Measurements from ENCODE around the gene C1QB. TPM values are rescaled to one million over a fixed set of nuclear protein-coding genes. Genes with fewer than 3 reads are reported as not detected.
A peak's percentile ranks its signal among the peaks of the same experiment; 100 is the strongest.

The C1QB gene
- total RNA-seq, 1 experiment from 2014 or later = not detected

DNA sequence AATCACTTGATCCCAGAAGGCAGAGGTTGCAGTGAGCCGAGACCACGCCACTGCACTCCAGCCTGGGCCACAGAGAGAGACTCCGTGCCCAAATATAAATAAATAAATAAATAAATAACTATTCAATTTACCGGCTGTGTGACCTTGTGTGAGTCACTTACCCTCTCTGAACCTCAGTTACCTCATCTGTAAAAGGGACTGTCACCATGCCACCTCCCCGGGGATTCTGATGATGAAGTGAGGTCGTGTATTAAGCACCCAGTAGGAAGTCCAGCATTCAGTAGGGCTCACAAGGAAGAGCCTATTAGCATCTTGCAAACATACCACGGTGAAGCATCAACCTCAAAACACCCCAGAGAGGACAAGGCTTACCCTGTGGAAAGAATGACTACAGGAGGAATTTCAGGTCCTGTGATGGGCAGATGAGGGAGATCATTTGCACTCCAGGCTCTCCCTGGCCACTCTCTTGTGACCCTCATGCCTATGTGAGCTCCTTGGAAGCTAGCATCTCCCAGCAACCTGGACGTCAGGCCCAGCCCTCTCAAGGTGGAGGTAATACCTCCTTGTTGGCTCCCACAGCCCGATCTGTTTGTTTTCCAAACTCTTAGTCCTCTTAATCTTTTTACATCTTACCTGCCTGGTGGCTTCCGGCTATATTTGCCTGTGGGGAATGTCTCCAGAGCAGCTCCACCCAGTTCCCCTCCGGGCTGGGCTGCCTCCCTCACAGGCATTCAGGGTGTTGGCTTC, 24.2 kb upstream of the C1QB start:
- no peak for TF ChIP-seq EZH2 (IDR thresholded peaks at IDR 0.05; ENCODE audit: low read depth)
- TF ChIP-seq, protein P1, sequence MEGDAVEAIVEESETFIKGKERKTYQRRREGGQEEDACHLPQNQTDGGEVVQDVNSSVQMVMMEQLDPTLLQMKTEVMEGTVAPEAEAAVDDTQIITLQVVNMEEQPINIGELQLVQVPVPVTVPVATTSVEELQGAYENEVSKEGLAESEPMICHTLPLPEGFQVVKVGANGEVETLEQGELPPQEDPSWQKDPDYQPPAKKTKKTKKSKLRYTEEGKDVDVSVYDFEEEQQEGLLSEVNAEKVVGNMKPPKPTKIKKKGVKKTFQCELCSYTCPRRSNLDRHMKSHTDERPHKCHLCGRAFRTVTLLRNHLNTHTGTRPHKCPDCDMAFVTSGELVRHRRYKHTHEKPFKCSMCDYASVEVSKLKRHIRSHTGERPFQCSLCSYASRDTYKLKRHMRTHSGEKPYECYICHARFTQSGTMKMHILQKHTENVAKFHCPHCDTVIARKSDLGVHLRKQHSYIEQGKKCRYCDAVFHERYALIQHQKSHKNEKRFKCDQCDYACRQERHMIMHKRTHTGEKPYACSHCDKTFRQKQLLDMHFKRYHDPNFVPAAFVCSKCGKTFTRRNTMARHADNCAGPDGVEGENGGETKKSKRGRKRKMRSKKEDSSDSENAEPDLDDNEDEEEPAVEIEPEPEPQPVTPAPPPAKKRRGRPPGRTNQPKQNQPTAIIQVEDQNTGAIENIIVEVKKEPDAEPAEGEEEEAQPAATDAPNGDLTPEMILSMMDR (conservative IDR thresholded peaks at IDR 0.05) = no peak
- H3K4me1 ChIP-seq (replicated peaks; ENCODE audit: insufficient read depth) = no peaks in the 10 kb centered on the region
- no peaks in the 10 kb centered on the region for H3K9me3 ChIP-seq (ENCODE audit: insufficient read depth, low read depth)
- no peaks in the 10 kb centered on the region for H3K9me2 ChIP-seq (ENCODE audit: insufficient read depth)
- H2AFZ ChIP-seq = no peak overlapping the region
- H3K79me2 ChIP-seq (ENCODE audit: low read depth) = no peaks in the 10 kb centered on the region
- peaks cover 51% of the 10 kb centered on the region for H3K27me3 ChIP-seq (ENCODE audit: insufficient read depth, low read depth)
- peak in 1 of 2 experiments; percentile 16 for DNase-seq
- CTCF ChIA-PET = no interaction called here
- no peaks in the 10 kb centered on the region for H3F3A ChIP-seq (ENCODE audit: insufficient read depth, low read depth)
- H3K4me2 ChIP-seq = no peak overlapping the region
- intact Hi-C loops (cut with micrococcal nuclease; ENCODE audit: unreplicated experiment) = no loop called here
- no peaks in the 10 kb centered on the region for H4K20me1 ChIP-seq (ENCODE audit: insufficient read depth)
- no peak overlapping the region for H3K4me3 ChIP-seq
- no TSS peak for BruUV-seq (replicated peaks)
- POLR2A ChIA-PET (ENCODE audit: unreplicated experiment) = no interaction called here
- H3K27ac ChIP-seq = no peak overlapping the region
- no peaks in the 10 kb centered on the region for H3K36me3 ChIP-seq (ENCODE audit: low read depth)

DNA sequence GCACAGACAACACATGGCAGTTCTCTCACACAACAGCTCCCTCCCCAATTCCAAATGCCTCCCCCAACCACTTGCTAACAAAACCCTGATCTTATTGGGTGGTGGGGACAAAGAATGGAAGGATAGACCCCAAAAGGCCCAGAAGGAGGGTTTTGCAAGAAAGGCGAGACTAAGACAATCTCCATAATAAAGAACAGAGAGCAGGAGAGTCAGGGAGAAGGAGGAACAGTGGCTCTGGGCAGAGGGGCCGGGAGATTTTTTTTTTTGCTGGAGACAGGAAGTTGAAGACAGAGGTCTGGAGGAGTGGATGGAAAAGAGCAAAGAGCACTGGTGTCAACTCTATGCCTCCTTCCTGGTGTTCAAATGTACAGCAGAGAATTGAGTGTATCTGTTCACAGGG, 23.1 kb upstream of the C1QB start:
- intact Hi-C loops (cut with micrococcal nuclease; ENCODE audit: unreplicated experiment) = no loop called here
- no peak overlapping the region for H3K27ac ChIP-seq
- no peaks in the 10 kb centered on the region for H3F3A ChIP-seq (ENCODE audit: insufficient read depth, low read depth)
- no peaks in the 10 kb centered on the region for H3K4me1 ChIP-seq (replicated peaks; ENCODE audit: insufficient read depth)
- DNase-seq = no peak
- TF ChIP-seq EZH2 (IDR thresholded peaks at IDR 0.05; ENCODE audit: low read depth) = no peak
- TF ChIP-seq, protein P1 (conservative IDR thresholded peaks at IDR 0.05) = no peak
- H3K27me3 ChIP-seq (ENCODE audit: insufficient read depth, low read depth) = peaks cover 49% of the 10 kb centered on the region
- H3K4me2 ChIP-seq = no peak overlapping the region
- H3K36me3 ChIP-seq (ENCODE audit: low read depth) = no peaks in the 10 kb centered on the region
- no TSS peak for BruUV-seq (replicated peaks)
- H2AFZ ChIP-seq = no peak overlapping the region
- POLR2A ChIA-PET (ENCODE audit: unreplicated experiment) = no interaction called here
- CTCF ChIA-PET = no interaction called here
- H4K20me1 ChIP-seq (ENCODE audit: insufficient read depth) = no peaks in the 10 kb centered on the region
- no peaks in the 10 kb centered on the region for H3K9me2 ChIP-seq (ENCODE audit: insufficient read depth)
- no peak overlapping the region for H3K4me3 ChIP-seq
- no peaks in the 10 kb centered on the region for H3K9me3 ChIP-seq (ENCODE audit: insufficient read depth, low read depth)
- no peaks in the 10 kb centered on the region for H3K79me2 ChIP-seq (ENCODE audit: low read depth)

DNA sequence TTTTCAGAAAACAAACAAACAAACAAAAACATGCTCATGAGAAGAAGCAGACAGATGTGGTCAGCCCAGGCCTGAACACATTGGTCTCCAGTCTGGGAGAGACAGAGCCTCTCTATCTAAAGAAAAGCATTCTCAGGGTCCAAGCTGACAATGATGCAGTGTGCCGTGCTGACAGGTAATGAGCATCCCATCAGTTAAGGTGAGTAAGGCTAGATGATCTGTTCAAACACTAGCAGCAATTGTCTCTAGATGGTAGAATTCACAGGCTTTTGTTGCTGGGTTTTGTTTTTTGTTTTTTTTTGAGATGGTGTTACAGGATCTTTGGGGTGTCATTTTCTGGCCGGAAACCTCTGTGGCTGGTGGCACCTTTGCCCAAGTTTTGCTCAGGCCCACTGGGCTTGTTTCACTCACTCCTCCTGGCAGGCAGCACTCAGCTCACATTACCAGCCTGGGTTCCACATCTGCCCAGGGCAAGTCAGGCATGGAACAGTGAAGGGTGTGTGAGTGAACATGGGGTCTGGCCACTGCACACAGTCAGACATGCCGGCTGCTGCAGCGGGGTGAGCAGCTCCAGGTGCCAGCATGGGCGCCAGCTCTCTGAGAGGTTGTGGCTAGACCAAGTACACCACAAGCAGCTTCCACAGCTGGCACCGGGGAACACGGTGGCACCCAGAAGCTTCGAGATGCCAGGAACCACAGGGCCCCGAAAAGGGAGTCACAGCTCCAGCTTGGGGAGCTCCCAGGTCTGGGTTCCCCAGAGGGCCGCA, 19.2 kb upstream of the C1QB start:
- Histone ChIP-seq H3K4me1 (replicated peaks; ENCODE audit: insufficient read depth) (no peaks in the 10 kb centered on the region), H3K36me3 (ENCODE audit: low read depth) (no peaks in the 10 kb centered on the region), H3K27ac (no peak overlapping the region), H3K9me3 (ENCODE audit: insufficient read depth, low read depth) (no peaks in the 10 kb centered on the region), H2AFZ (no peak overlapping the region), H4K20me1 (ENCODE audit: insufficient read depth) (no peaks in the 10 kb centered on the region), H3F3A (ENCODE audit: insufficient read depth, low read depth) (no peaks in the 10 kb centered on the region), H3K4me2 (no peak overlapping the region), H3K79me2 (ENCODE audit: low read depth) (no peaks in the 10 kb centered on the region), H3K9me2 (ENCODE audit: insufficient read depth) (no peaks in the 10 kb centered on the region), H3K4me3 (no peak overlapping the region), H3K27me3 (ENCODE audit: insufficient read depth, low read depth) (peaks cover 29% of the 10 kb centered on the region)
- ChIA-PET POLR2A (ENCODE audit: unreplicated experiment) (no interaction called here), CTCF (no interaction called here)
- intact Hi-C loops (cut with micrococcal nuclease; ENCODE audit: unreplicated experiment) = no loop called here
- DNase-seq = no peak
- TF ChIP-seq EZH2 (IDR thresholded peaks at IDR 0.05; ENCODE audit: low read depth) = no peak
- TF ChIP-seq, protein P1 (conservative IDR thresholded peaks at IDR 0.05) = no peak
- no TSS peak for BruUV-seq (replicated peaks)
